Measurements from ENCODE around the gene MAST4.
"Not testable (repeated sequence)": the region's sequence is repeated elsewhere in the genome, so short reads cannot be mapped to it uniquely, and the experiment has no call there.

MAST4 gene

GRCh38 chr5:67118050-67118620 lies 521.9 kb downstream of the MAST4 start:
- DNase-seq (ENCODE audit: low read depth): no peak
- TF ChIP-seq CTCF (conservative IDR thresholded peaks at IDR 0.05; ENCODE audit: control insufficient read depth, insufficient read depth, low read depth, low read length): no peak

GRCh38 chr5:67119010-67119409 lies 522.8 kb downstream of the MAST4 start:
- TF ChIP-seq CTCF (conservative IDR thresholded peaks at IDR 0.05; ENCODE audit: control insufficient read depth, insufficient read depth, low read depth, low read length): no peak
- H3K4me3 ChIP-seq (ENCODE audit: control insufficient read depth, low read depth, low read length): no peak overlapping the region
- no peak for DNase-seq (ENCODE audit: low read depth)

More at GRCh38 chr5:67118050-67118620, 521.9 kb downstream of the MAST4 start:
- H3K4me3 ChIP-seq (ENCODE audit: control insufficient read depth, low read depth, low read length): no peak overlapping the region

GRCh38 chr5:67120032-67120431 lies 523.8 kb downstream of the MAST4 start:
- no peak for TF ChIP-seq CTCF (conservative IDR thresholded peaks at IDR 0.05; ENCODE audit: control insufficient read depth, insufficient read depth, low read depth, low read length)
- H3K4me3 ChIP-seq (ENCODE audit: control insufficient read depth, low read depth, low read length): no peak overlapping the region
- no peak for DNase-seq (ENCODE audit: low read depth)

GRCh38 chr5:67123819-67124218 lies 527.6 kb downstream of the MAST4 start:
- DNase-seq (ENCODE audit: low read depth): no peak
- TF ChIP-seq CTCF (conservative IDR thresholded peaks at IDR 0.05; ENCODE audit: control insufficient read depth, insufficient read depth, low read depth, low read length): no peak
- no peak overlapping the region for H3K4me3 ChIP-seq (ENCODE audit: control insufficient read depth, low read depth, low read length)

GRCh38 chr5:67124556-67124955 lies 528.4 kb downstream of the MAST4 start:
- TF ChIP-seq CTCF (conservative IDR thresholded peaks at IDR 0.05; ENCODE audit: control insufficient read depth, insufficient read depth, low read depth, low read length): no peak
- no peak for DNase-seq (ENCODE audit: low read depth)
- no peak overlapping the region for H3K4me3 ChIP-seq (ENCODE audit: control insufficient read depth, low read depth, low read length)

- not testable (repeated sequence) for DNase-seq (ENCODE audit: low read depth); H3K4me3 ChIP-seq (ENCODE audit: control insufficient read depth, low read depth, low read length)
Observed at GRCh38 chr5:67127347-67127895, 531.2 kb downstream of the MAST4 start.

- DNase-seq (ENCODE audit: low read depth): no peak
- TF ChIP-seq CTCF (conservative IDR thresholded peaks at IDR 0.05; ENCODE audit: control insufficient read depth, insufficient read depth, low read depth, low read length): no peak
- no peak overlapping the region for H3K4me3 ChIP-seq (ENCODE audit: control insufficient read depth, low read depth, low read length)
Observed at GRCh38 chr5:67129768-67130167, 533.6 kb downstream of the MAST4 start.
